Tibial nerve (tissue), 3 donors: Measurements from ENCODE around the gene CXorf38.

Experiments
- CTCF ChIP-seq, 5 experiments: fragments of 200-600 bp in 3 of 5; fragments of 450-650 bp in 2 of 5; sonication (generic) in 3 of 5; IDR thresholded peaks; one replicate each; pipeline ENCODE4 v1.5.1; 2016 to 2019; ENCODE audit warnings: antibody characterized with exemption in 5 of 5, mild to moderate bottlenecking in 3 of 5, moderate library complexity in 2 of 5
- POLR2A ChIP-seq, 2 donors: fragments of 450-650 bp; IDR thresholded peaks; one replicate each; pipeline ENCODE4 v1.6.1; 2017; ENCODE audit warnings: antibody characterized with exemption in 2 of 2, mild to moderate bottlenecking in 2 of 2, moderate library complexity in 2 of 2

GRCh38 chrX:40694802-40695201 is 47.4 kb upstream of the CXorf38 start:
- TF ChIP-seq CTCF (IDR thresholded peaks at IDR 0.05) (no peak), POLR2A (IDR thresholded peaks at IDR 0.05) (no peak)
